Measurements from ENCODE around the gene CETN2.

CETN2 gene

GRCh38 chrX:152830312-152831305 lies at the start of gene CETN2, which contains the start of gene NSDHL:
Gene CETN2 (minus strand): TSS chrX:152830757. CDS start chrX:152830710, 47 bp downstream.
Gene NSDHL (plus strand): TSS chrX:152831063. CDS start chrX:152846325, 15,262 bp downstream.
- DNase-seq (ENCODE audit: low read depth, low spot score): peak; percentile 97
- TF ChIP-seq CTCF (IDR thresholded peaks at IDR 0.05; ENCODE audit: low read depth, low read length): no peak
- in situ Hi-C loops (cut with HindIII; ENCODE audit: low sequenced_read_pairs): no loop called here
- H3K4me3 ChIP-seq (ENCODE audit: low read depth, low read length): peak within 1 kb of the TSS; percentile 77

GRCh38 chrX:152878976-152879755 lies 48.6 kb upstream of the CETN2 start:
- no peak for TF ChIP-seq CTCF (IDR thresholded peaks at IDR 0.05; ENCODE audit: low read depth, low read length)
- no peak for DNase-seq (ENCODE audit: low read depth, low spot score)
- in situ Hi-C loops (cut with HindIII; ENCODE audit: low sequenced_read_pairs): no loop called here
- no peak overlapping the region for H3K4me3 ChIP-seq (ENCODE audit: low read depth, low read length)

GRCh38 chrX:152876931-152877840 lies 46.6 kb upstream of the CETN2 start:
- no peak for TF ChIP-seq CTCF (IDR thresholded peaks at IDR 0.05; ENCODE audit: low read depth, low read length)
- in situ Hi-C loops (cut with HindIII; ENCODE audit: low sequenced_read_pairs): no loop called here
- H3K4me3 ChIP-seq (ENCODE audit: low read depth, low read length): no peak overlapping the region
- DNase-seq (ENCODE audit: low read depth, low spot score): no peak

- in situ Hi-C loops (cut with HindIII; ENCODE audit: low sequenced_read_pairs): no loop called here
- H3K4me3 ChIP-seq (ENCODE audit: low read depth, low read length): no peak overlapping the region
- TF ChIP-seq CTCF (IDR thresholded peaks at IDR 0.05; ENCODE audit: low read depth, low read length): no peak
- no peak for DNase-seq (ENCODE audit: low read depth, low spot score)
Observed at GRCh38 chrX:152873361-152873760, 42.8 kb upstream of the CETN2 start.

GRCh38 chrX:152872522-152872921 lies 42.0 kb upstream of the CETN2 start:
- DNase-seq (ENCODE audit: low read depth, low spot score): no peak
- H3K4me3 ChIP-seq (ENCODE audit: low read depth, low read length): no peak overlapping the region
- TF ChIP-seq CTCF (IDR thresholded peaks at IDR 0.05; ENCODE audit: low read depth, low read length): no peak
- in situ Hi-C loops (cut with HindIII; ENCODE audit: low sequenced_read_pairs): no loop called here

Data from astrocyte of the spinal cord (primary cell).